ENCODE measurements around the gene FAM221A.
"Not testable (repeated sequence)": the region's sequence is repeated elsewhere in the genome, so short reads cannot be mapped to it uniquely, and the experiment has no call there.

Gene FAM221A

GRCh38 chr7:23679898-23680413 lies at the start of gene FAM221A:
Gene FAM221A, plus strand, starts transcription at chr7:23680199. Its CDS starts 20 bp downstream, at chr7:23680219.
- DNase-seq (ENCODE audit: extremely low read depth in 1 of 2, low read depth in 1 of 2) = peak; percentile 61 to 72

DNA sequence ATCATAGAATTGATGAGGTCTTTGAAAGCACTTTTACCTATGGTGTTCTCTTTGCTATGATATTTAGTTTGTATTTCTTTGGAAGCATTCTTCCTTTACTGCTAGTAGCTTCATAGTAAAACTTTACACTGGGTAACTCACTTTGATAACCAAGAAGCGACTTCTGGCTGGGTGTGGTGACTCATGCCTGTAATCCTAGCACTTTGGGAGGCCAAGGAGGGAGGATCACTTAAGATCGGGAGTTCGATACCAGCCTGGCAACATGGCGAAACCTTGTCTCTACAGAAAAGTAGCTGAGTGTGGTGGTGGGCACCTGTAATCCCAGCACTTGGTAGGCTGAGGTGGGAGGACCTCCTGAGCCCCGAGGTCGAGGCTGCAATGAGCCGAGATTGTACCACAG lies 46.6 kb upstream of the FAM221A start:
- DNase-seq (ENCODE audit: extremely low read depth in 1 of 2, low read depth in 1 of 2) = no peak

DNA sequence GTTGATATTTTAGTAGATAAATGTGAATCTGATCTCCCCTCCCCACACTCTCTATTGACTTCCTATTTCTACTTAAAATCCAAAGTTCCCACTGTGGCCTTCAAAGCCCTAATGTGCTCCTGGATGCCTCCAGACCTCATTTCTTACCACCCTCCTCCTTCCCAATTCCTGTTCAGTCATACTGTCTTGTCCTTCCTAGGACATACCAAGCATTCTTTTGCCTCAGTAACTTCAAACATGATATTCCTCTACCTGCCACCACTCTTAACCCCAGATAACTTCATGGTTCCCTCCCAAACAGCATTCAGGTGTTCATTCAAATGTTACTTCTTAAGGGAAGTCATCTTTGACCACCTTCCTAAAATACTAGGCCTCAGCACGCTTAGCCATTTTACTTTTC lies 34.2 kb upstream of the FAM221A start:
- DNase-seq (ENCODE audit: extremely low read depth in 1 of 2, low read depth in 1 of 2) = no peak

GRCh38 chr7:23653942-23654341 lies 26.1 kb upstream of the FAM221A start:
- DNase-seq (ENCODE audit: extremely low read depth in 1 of 2, low read depth in 1 of 2) = no peak

- DNase-seq (ENCODE audit: extremely low read depth in 1 of 2, low read depth in 1 of 2) = no peak
These were observed 25.5 kb upstream of the FAM221A start for GRCh38 chr7:23654508-23654907.

GRCh38 chr7:23655433-23655832 lies 24.6 kb upstream of the FAM221A start:
- no peak for DNase-seq (ENCODE audit: extremely low read depth in 1 of 2, low read depth in 1 of 2)

GRCh38 chr7:23658831-23659427 lies 21.1 kb upstream of the FAM221A start:
- DNase-seq (ENCODE audit: extremely low read depth in 1 of 2, low read depth in 1 of 2) = no peak

DNA sequence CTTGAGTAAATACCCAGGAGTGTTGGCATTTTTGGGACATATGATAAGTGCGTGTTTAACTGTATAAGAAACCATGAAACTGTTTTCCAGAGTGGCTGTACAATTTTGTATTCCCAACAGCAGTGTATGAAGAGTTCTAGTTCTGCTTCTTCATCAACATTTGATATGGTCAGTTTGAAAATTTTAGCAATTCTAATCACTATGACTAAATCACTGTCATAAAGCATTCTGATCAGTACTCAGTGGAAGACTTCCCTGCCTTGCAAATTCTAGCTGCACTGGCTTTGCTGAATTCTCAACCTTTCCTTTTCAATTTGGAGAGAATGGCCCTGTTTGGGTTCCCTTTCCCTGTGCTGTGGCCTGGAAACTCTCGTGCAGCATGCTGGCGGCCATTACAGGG lies 18.6 kb upstream of the FAM221A start:
- DNase-seq (ENCODE audit: extremely low read depth in 1 of 2, low read depth in 1 of 2) = no peak

DNA sequence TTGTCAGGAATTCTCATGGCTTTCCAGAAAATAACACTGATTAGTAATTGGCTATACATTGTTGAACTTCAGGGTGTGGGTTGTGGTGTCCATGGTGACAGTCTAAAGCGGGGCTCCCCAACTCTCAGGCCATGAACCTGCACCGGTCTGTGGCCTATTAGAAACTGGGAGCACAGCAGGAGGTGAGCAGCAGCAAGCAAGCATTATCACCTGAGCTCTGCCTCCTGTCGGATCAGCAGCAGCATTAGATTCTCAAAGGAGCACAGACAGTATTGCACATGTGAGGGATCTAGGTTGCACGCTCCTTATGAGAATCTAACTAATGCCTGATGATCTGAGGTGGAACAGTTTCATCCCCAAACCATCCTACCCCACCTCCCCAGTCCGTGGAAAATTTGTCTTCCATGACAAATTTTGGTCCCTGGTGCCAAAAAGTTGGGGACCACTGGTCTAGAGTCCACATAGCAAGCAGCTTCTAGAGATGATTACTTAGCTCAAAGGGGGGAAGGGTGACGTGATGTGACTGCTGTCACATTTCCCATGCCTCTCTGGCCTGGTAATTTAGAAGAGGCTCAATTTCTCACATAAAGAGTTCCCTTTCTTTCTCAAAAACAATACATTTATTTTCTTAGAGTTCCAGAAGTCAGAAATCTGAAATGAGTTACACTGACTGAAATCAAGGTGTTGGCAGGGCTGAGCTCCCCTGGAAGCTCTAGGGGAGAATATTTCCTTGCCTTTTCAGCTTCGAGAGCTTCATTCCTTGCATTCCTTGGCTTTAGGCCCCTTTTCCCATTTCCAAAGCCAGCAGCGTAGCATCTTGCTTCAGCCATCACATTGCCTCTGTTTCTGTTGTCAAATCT lies 17.6 kb upstream of the FAM221A start:
- no peak for DNase-seq (ENCODE audit: extremely low read depth in 1 of 2, low read depth in 1 of 2)

DNA sequence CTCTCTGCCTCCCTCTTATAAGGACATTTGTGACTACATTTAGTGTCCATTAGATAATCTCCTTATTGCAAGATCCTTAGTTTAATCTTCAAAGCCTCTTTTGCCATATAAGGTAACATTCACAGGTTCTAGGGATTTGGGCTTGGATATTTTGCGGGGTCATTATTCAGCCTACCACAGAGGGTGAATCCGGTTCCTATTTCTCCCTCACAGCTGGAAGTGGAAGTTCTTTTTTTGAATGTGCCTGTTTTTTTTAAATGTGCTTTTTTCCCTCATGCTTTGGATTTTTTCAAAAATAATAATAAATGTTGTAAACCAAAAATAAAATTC lies 17.1 kb upstream of the FAM221A start:
- no peak for DNase-seq (ENCODE audit: extremely low read depth in 1 of 2, low read depth in 1 of 2)

- DNase-seq (ENCODE audit: extremely low read depth in 1 of 2, low read depth in 1 of 2) = no peak
These were observed 15.9 kb upstream of the FAM221A start for GRCh38 chr7:23664122-23664521.

DNA sequence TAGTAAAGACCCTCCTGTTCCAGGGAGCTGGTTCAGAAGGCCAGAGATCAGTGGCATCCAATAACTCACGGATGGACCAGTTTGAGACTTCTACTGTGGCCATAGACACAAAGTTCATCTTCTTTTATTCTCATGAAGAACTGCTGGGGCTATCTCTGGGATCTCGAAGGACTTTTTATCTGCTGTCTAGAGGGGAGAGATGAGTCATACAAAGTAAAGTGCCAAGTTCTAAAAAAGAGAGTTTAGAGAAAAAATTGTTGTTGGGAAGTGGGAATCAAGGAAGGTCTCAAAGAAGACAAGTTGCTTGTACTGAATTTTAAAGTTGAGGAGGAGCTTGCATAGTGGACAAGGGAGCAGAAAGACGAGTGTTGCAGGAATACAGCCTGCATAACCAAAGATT lies 8.0 kb upstream of the FAM221A start:
- DNase-seq (ENCODE audit: extremely low read depth in 1 of 2, low read depth in 1 of 2) = no peak

DNA sequence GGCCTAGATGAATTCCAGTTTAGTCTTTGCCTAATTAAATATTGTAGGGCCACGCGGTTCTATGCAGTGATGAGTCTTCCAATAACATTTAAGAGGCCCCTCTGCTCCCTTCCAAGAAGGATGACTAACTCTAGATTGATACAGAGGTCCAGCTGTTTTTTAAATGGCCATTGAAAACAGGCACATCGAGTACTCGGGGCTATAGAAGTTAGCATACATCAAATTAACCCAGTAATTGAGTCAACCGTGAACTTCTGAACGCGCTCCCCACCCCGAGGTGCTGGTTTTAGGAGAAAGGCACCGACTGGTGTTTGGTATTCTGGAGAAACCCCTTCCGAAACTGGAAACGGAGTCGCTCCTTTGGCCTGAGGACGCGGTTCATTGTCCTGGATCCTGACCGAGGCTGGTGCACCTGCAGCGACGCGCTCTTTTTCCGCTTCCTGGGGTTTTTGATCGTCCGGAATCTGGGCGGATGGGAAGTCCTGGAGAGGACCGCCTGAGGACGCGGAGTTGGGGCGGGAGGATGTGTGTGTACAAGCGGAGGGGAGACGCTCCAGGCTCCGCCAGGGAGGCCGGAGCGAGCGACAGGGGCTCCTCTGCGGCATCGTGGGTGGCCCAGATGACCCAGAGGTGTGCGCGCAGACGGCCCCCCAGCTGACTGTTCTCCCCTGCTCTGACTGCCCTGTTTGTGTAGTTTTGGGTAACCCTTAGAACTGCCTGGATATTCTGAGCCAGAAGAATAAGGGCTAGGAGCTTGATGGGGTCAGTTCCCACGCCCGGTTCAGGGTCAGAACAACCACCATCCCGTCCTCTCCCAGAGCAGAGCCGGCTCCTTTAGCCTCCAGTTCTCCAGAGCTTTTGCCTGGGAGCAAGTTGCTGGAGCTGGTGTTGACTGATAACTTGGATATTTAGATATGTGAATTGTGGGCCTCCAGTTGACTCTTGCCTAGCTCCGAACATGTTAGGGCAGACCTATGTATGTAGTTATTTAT lies 711 bp downstream of the FAM221A start:
- DNase-seq (ENCODE audit: extremely low read depth in 1 of 2, low read depth in 1 of 2) = peak in 1 of 2 donors; percentile 32

DNA sequence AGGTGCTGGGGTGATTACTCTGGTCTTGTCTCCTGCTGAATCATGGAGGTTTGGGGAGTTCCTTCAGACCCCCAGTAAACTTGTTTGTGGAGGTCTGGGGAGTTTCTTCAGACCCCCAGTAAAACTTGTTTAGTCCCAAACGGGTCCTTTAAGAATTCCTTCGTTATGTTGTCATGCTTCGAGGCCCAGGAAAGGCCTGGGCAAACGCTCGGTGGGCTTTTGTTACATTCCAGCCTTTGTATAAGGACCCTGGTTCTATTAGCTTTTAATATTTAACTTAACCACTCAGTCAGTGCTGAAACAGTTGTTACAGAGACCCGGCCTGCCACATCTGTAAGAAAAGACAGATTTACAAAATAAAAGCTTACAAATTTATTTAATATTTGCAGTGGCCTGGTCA lies 4.0 kb downstream of the FAM221A start:
- not testable (repeated sequence) for DNase-seq (ENCODE audit: extremely low read depth in 1 of 2, low read depth in 1 of 2)

DNA sequence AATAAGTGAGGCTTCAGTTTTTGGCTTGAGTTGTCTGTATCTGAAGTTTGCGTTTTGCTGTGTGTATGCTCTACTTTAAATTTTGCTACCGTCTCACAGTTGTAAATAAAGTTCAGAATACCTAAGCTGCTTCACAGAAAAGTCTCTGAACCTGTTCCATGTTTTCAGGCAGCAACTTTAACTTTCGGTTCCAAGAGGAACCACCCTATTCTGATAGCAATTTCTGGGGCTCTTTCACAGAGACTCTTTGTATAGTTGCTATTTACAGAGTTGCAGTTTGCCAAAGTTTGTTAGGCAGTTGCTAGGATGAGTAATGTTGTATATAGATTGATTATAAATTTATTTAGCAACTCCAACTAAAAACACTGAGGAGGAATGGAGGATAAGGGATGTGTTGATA lies 5.7 kb downstream of the FAM221A start:
- no peak for DNase-seq (ENCODE audit: extremely low read depth in 1 of 2, low read depth in 1 of 2)

DNA sequence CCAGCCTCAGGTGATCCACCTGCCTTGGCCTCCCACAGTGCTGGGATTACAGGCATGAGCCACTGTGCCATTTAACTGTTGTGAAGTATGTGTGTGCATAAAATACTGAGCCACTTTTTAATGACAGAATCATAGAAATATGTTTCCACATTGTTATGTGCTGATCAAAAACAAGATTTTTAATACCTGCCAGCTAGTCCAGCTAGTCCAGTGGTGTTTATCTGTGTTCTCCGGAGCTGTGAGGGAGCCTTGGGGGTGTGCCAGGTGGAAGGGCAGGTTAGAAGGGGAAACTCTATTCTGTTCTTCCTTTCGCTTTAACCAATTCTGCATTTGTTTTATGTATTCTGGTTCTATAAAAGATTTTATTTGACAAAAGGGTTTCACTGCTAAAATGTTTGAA lies 7.0 kb downstream of the FAM221A start:
- DNase-seq (ENCODE audit: extremely low read depth in 1 of 2, low read depth in 1 of 2) = no peak

DNA sequence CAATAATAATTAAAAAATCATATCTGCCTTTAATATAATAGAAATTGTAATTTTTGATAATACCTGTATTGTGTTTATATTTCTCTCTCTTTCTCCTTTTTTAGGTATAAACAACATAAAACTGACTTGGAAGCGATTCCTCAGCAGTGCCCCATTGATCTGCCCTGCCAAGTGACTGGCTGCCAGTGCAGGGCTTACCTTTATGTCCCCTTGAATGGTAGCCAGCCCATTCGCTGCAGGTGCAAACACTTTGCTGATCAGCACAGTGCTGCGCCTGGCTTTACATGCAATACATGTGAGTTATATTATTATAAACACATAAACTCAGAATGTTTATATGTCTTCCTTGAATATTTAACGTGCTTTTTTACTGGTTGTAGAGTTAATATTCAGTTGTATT lies 9.2 kb downstream of the FAM221A start:
- no peak for DNase-seq (ENCODE audit: extremely low read depth in 1 of 2, low read depth in 1 of 2)

- no peak for DNase-seq (ENCODE audit: extremely low read depth in 1 of 2, low read depth in 1 of 2)
These were observed 11.3 kb downstream of the FAM221A start for GRCh38 chr7:23691320-23691719.

GRCh38 chr7:23693224-23693623 lies 13.2 kb downstream of the FAM221A start:
- DNase-seq (ENCODE audit: extremely low read depth in 1 of 2, low read depth in 1 of 2) = no peak

DNA sequence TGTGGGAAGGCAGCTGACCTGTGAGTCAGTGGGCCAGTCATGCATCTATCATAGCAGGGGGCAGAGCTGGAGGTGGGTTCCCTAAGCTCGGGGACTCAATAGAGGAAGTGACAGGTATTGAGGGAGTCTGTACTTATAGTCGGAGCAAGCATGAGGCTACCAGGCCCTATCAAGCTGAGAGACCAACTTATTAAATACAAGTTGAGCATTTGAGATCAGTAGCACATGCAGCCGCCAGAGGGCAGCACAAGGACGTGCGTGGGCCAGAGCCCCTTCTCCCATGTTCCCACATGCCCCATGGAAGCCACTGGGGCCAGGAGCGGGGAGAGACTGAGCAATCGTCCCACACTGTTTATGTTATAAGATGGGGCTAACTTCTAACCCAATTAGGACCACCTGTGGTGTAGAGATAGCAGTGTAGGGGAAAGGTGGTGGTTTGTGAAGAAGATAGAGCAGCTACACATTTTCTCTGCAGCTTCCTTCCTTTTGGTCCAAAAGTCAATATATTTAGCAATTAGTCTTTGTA lies 17.0 kb downstream of the FAM221A start:
- peak in 1 of 2 donors; percentile 25 for DNase-seq (ENCODE audit: extremely low read depth in 1 of 2, low read depth in 1 of 2)

GRCh38 chr7:23698822-23699221 lies 18.8 kb downstream of the FAM221A start:
- no peak for DNase-seq (ENCODE audit: extremely low read depth in 1 of 2, low read depth in 1 of 2)
